ENCODE measurements around the gene DPM2. TPM values are rescaled to one million over a fixed set of nuclear protein-coding genes. Genes with fewer than 3 reads are reported as not detected.

The DPM2 gene
- polyA plus RNA-seq, 2 of the 4 experiments (the other 2 are of a cell fraction) = 41.9 to 45.9 TPM

DNA sequence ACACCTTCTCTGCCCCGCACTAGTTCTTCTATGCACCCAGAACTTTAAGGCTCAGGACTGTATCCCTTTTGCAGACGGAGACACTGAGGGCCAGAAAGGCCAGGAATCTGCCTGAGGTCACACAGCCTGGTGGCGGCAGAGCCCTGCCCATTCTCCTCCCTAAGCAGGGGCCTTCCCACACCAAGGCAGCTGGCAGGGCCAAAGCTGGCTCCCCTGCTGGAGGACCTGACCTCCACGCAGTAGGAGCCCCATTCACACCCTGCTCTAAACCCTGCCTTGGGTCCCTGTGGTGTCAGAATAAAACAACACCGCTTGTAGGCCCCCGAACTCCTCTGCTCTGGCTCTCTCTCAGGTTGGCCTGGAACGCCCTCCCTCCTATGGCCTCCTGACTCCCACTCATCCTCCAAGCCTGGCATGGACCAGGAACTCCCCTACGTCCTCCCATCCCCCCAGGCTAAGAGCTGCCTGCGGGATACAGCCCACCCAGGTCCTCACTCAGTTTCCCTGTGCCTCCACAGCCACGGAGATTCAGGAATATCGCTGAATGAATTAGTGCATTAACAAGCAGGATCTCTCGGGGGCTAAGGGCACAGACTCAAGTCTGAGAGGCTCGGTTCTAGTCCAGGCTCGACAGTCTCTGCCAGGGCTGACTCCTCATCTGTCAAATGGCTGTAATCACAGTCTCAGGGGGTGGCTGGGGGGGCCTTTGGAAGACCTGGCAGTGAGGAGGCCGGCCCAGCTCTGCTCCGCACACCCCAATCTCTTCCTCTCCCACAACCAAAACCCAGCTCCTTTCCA, 41.1 kb downstream of the DPM2 start:
- CTCF ChIA-PET = interaction anchor here (0.7 to 4.3 kb wide), 8 partner anchors 8 to 162 kb away, joined by 3 to 27 read pairs (median 4); partner anchors contain the start of gene TOR2A
- POLR2A ChIA-PET = interaction anchor here (0.9 kb wide), 1 partner anchor 20 kb away, joined by 3 read pairs; the partner anchor contains the start of gene ST6GALNAC4
- ATAC-seq = no peak

DNA sequence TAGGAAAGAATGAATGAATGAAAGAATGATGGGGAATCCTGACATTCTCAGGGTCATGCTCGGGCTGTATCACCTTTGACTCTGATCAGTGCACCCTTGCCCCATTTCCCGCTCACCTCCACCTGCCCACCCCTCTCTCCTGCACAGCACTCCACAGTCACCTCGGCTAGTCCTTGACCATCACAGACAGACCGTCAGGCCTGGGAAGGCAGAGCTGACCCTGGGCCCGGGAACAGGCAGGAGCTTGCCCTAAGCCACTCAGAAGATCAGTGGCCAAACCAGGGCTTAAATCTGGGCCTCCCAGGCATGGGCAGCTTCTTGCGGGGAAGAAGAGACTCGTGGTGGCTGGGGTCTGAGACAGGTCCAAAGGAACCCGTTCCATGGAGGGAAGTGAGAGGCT, 41.8 kb downstream of the DPM2 start:
- CTCF ChIA-PET = interaction anchor here (1.0 to 2.1 kb wide), 5 partner anchors 9 to 48 kb away, joined by 3 to 7 read pairs (median 5); no protein-coding TSS in a partner anchor
- TF ChIP-seq KDM1A (IDR thresholded peaks at IDR 0.05; ENCODE audit: low read depth) (no peak), NFE2L2 (conservative IDR thresholded peaks at IDR 0.05; ENCODE audit: low read length) (no peak)
- TF ChIP-seq, protein P1, sequence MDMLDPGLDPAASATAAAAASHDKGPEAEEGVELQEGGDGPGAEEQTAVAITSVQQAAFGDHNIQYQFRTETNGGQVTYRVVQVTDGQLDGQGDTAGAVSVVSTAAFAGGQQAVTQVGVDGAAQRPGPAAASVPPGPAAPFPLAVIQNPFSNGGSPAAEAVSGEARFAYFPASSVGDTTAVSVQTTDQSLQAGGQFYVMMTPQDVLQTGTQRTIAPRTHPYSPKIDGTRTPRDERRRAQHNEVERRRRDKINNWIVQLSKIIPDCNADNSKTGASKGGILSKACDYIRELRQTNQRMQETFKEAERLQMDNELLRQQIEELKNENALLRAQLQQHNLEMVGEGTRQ (IDR thresholded peaks at IDR 0.05) = no peak
- TF ChIP-seq, protein P2, sequence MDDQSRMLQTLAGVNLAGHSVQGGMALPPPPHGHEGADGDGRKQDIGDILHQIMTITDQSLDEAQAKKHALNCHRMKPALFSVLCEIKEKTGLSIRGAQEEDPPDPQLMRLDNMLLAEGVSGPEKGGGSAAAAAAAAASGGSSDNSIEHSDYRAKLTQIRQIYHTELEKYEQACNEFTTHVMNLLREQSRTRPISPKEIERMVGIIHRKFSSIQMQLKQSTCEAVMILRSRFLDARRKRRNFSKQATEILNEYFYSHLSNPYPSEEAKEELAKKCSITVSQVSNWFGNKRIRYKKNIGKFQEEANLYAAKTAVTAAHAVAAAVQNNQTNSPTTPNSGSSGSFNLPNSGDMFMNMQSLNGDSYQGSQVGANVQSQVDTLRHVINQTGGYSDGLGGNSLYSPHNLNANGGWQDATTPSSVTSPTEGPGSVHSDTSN (IDR thresholded peaks at IDR 0.05) = no peak
- FAIRE-seq (no peak), ATAC-seq (no peak), DNase-seq (ENCODE audit: low read depth in 1 of 2, low spot score in 1 of 2) (no peak)
- Histone ChIP-seq H3K4me2 (no peak overlapping the region), H3K9me3 (peaks cover 23% of the 10 kb centered on the region), H3K4me3 (no peak overlapping the region), H3K4me1 (peaks cover 14% of the 10 kb centered on the region), H3K27ac (no peak overlapping the region)
- POLR2A ChIA-PET = interaction anchor here (0.9 kb wide), 1 partner anchor 21 kb away, joined by 3 read pairs; the partner anchor contains the start of gene ST6GALNAC4
- 94% methylated on average over 8 of the region's 8 CpGs for WGBS (ENCODE audit: missing lambda C conversion rate)

More for the DNA sequence above, 41.1 kb downstream of the DPM2 start:
- 0 out of 3 replicates have a peak overlapping the region, but pooled peaks have one; percentile 30 for H3K4me2 ChIP-seq
- FAIRE-seq = no peak
- peaks cover 20% of the 10 kb centered on the region for H3K4me1 ChIP-seq
- DNase-seq (ENCODE audit: low read depth in 1 of 2, low spot score in 1 of 2) = no peak
- H3K27ac ChIP-seq = no peak overlapping the region
- 89% methylated on average over 16 of the region's 16 CpGs for WGBS (ENCODE audit: missing lambda C conversion rate)
- TF ChIP-seq RARB (CRISPR knock-in tag; IDR thresholded peaks at IDR 0.05) (no peak), KDM1A (IDR thresholded peaks at IDR 0.05; ENCODE audit: low read depth) (no peak), CHD4 (IDR thresholded peaks at IDR 0.05; ENCODE audit: borderline replicate concordance) (no peak), RCOR1 (IDR thresholded peaks at IDR 0.05; ENCODE audit: low read depth, low read length) (no peak), ZSCAN20 (CRISPR knock-in tag; IDR thresholded peaks at IDR 0.05) (no peak)
- TF ChIP-seq, protein P3, sequence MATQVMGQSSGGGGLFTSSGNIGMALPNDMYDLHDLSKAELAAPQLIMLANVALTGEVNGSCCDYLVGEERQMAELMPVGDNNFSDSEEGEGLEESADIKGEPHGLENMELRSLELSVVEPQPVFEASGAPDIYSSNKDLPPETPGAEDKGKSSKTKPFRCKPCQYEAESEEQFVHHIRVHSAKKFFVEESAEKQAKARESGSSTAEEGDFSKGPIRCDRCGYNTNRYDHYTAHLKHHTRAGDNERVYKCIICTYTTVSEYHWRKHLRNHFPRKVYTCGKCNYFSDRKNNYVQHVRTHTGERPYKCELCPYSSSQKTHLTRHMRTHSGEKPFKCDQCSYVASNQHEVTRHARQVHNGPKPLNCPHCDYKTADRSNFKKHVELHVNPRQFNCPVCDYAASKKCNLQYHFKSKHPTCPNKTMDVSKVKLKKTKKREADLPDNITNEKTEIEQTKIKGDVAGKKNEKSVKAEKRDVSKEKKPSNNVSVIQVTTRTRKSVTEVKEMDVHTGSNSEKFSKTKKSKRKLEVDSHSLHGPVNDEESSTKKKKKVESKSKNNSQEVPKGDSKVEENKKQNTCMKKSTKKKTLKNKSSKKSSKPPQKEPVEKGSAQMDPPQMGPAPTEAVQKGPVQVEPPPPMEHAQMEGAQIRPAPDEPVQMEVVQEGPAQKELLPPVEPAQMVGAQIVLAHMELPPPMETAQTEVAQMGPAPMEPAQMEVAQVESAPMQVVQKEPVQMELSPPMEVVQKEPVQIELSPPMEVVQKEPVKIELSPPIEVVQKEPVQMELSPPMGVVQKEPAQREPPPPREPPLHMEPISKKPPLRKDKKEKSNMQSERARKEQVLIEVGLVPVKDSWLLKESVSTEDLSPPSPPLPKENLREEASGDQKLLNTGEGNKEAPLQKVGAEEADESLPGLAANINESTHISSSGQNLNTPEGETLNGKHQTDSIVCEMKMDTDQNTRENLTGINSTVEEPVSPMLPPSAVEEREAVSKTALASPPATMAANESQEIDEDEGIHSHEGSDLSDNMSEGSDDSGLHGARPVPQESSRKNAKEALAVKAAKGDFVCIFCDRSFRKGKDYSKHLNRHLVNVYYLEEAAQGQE (IDR thresholded peaks at IDR 0.05) = no peak
- H3K9me3 ChIP-seq = peaks cover 23% of the 10 kb centered on the region
- H3K4me3 ChIP-seq = no peak overlapping the region

DNA sequence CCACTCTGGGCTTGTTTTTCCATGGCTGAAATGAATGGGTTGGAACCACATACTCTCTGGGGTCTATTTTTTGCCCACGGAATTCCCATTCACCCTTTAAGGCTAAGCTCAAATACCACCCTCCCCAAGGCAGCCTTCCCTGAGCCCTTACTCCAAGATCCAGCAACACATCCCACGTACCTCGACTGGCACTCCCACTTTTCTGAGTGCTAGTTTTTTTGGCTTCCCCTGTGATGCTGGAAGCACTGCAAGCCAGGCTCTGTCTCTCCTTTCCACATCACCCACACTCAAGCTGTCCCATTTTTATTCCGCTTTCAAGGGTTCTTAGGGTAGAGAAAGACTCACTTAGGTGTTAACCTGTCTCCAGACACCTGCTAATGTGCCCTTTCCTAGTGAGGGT, 44.3 kb downstream of the DPM2 start:
- ChIA-PET POLR2A (no interaction called here), CTCF (interaction anchor here (1.1 to 2.1 kb wide), 3 partner anchors 18 to 159 kb away, joined by 3 to 14 read pairs (median 5); partner anchors contain the start of gene TOR2A)
- 89% methylated on average over 4 of the region's 4 CpGs for WGBS (ENCODE audit: missing lambda C conversion rate)
- TF ChIP-seq ZNF302 (CRISPR knock-in tag; IDR thresholded peaks at IDR 0.05) (no peak), NR3C1 (IDR thresholded peaks at IDR 0.05) (no peak), MYC (IDR thresholded peaks at IDR 0.05; ENCODE audit: borderline replicate concordance, low read length) (no peak), RARB (CRISPR knock-in tag; IDR thresholded peaks at IDR 0.05) (no peak), HOXB5 (CRISPR knock-in tag; IDR thresholded peaks at IDR 0.05) (no peak), RNF2 (IDR thresholded peaks at IDR 0.05; ENCODE audit: borderline replicate concordance, low read depth) (no peak), PHF8 (IDR thresholded peaks at IDR 0.05; ENCODE audit: borderline replicate concordance, low read depth) (no peak), HOXB13 (CRISPR knock-in tag; IDR thresholded peaks at IDR 0.05; ENCODE audit: low read depth) (no peak), KDM1A (IDR thresholded peaks at IDR 0.05; ENCODE audit: low read depth) (no peak), BHLHE40 (IDR thresholded peaks at IDR 0.05; ENCODE audit: low read depth, low read length) (no peak)
- TF ChIP-seq, protein P3 (IDR thresholded peaks at IDR 0.05) = no peak
- TF ChIP-seq, protein P4, sequence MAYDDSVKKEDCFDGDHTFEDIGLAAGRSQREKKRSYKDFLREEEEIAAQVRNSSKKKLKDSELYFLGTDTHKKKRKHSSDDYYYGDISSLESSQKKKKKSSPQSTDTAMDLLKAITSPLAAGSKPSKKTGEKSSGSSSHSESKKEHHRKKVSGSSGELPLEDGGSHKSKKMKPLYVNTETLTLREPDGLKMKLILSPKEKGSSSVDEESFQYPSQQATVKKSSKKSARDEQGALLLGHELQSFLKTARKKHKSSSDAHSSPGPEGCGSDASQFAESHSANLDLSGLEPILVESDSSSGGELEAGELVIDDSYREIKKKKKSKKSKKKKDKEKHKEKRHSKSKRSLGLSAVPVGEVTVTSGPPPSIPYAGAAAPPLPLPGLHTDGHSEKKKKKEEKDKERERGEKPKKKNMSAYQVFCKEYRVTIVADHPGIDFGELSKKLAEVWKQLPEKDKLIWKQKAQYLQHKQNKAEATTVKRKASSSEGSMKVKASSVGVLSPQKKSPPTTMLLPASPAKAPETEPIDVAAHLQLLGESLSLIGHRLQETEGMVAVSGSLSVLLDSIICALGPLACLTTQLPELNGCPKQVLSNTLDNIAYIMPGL (CRISPR knock-in tag; IDR thresholded peaks at IDR 0.05; ENCODE audit: borderline replicate concordance) = no peak

More for the DNA sequence above, 44.3 kb downstream of the DPM2 start:
- H3K27ac ChIP-seq = no peak overlapping the region
- no peak for DNase-seq (ENCODE audit: low read depth in 1 of 2, low spot score in 1 of 2)
- FAIRE-seq = no peak
- H3K9me3 ChIP-seq = peaks cover 23% of the 10 kb centered on the region
- no peak for ATAC-seq
- 0 out of 3 replicates have a peak, but pooled peaks cover 2% of the 10 kb centered on the region for H3K4me1 ChIP-seq
- no peak overlapping the region for H3K4me2 ChIP-seq
- H3K4me3 ChIP-seq = no peak overlapping the region

Data from A549 (cell line).